ENCODE measurements around the gene GRB2.

- TF ChIP-seq E2F4 (CRISPR knock-in tag; IDR thresholded peaks at IDR 0.05; ENCODE audit: borderline replicate concordance, low read depth), result no peak
- no peak for TF ChIP-seq CTCF (IDR thresholded peaks at IDR 0.05)
- TF ChIP-seq, protein P1, sequence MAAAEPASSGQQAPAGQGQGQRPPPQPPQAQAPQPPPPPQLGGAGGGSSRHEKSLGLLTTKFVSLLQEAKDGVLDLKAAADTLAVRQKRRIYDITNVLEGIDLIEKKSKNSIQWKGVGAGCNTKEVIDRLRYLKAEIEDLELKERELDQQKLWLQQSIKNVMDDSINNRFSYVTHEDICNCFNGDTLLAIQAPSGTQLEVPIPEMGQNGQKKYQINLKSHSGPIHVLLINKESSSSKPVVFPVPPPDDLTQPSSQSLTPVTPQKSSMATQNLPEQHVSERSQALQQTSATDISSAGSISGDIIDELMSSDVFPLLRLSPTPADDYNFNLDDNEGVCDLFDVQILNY (CRISPR knock-in tag; IDR thresholded peaks at IDR 0.05), result no peak
- TF ChIP-seq, protein P2, sequence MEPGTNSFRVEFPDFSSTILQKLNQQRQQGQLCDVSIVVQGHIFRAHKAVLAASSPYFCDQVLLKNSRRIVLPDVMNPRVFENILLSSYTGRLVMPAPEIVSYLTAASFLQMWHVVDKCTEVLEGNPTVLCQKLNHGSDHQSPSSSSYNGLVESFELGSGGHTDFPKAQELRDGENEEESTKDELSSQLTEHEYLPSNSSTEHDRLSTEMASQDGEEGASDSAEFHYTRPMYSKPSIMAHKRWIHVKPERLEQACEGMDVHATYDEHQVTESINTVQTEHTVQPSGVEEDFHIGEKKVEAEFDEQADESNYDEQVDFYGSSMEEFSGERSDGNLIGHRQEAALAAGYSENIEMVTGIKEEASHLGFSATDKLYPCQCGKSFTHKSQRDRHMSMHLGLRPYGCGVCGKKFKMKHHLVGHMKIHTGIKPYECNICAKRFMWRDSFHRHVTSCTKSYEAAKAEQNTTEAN (CRISPR knock-in tag; IDR thresholded peaks at IDR 0.05), result no peak
- no peak for TF ChIP-seq ZNF138 (CRISPR knock-in tag; conservative IDR thresholded peaks at IDR 0.05)
- no peak for TF ChIP-seq AFF4 (CRISPR knock-in tag; IDR thresholded peaks at IDR 0.05; ENCODE audit: borderline replicate concordance)
- TF ChIP-seq, protein P3, sequence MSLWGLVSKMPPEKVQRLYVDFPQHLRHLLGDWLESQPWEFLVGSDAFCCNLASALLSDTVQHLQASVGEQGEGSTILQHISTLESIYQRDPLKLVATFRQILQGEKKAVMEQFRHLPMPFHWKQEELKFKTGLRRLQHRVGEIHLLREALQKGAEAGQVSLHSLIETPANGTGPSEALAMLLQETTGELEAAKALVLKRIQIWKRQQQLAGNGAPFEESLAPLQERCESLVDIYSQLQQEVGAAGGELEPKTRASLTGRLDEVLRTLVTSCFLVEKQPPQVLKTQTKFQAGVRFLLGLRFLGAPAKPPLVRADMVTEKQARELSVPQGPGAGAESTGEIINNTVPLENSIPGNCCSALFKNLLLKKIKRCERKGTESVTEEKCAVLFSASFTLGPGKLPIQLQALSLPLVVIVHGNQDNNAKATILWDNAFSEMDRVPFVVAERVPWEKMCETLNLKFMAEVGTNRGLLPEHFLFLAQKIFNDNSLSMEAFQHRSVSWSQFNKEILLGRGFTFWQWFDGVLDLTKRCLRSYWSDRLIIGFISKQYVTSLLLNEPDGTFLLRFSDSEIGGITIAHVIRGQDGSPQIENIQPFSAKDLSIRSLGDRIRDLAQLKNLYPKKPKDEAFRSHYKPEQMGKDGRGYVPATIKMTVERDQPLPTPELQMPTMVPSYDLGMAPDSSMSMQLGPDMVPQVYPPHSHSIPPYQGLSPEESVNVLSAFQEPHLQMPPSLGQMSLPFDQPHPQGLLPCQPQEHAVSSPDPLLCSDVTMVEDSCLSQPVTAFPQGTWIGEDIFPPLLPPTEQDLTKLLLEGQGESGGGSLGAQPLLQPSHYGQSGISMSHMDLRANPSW (CRISPR knock-in tag; conservative IDR thresholded peaks at IDR 0.05; ENCODE audit: low read depth), result no peak
- no peak for TF ChIP-seq ELF4 (CRISPR knock-in tag; IDR thresholded peaks at IDR 0.05; ENCODE audit: low read depth)
- TF ChIP-seq, protein P4, sequence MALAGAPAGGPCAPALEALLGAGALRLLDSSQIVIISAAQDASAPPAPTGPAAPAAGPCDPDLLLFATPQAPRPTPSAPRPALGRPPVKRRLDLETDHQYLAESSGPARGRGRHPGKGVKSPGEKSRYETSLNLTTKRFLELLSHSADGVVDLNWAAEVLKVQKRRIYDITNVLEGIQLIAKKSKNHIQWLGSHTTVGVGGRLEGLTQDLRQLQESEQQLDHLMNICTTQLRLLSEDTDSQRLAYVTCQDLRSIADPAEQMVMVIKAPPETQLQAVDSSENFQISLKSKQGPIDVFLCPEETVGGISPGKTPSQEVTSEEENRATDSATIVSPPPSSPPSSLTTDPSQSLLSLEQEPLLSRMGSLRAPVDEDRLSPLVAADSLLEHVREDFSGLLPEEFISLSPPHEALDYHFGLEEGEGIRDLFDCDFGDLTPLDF (CRISPR knock-in tag; IDR thresholded peaks at IDR 0.05), result no peak
These were observed 62.5 kb downstream of the GRB2 start for GRCh38 chr17:75342996-75343395.
